HG03064 (cell line): ENCODE results near the gene ORM1.

Source experiments
- ATAC-seq: cut with Tn5 transposase; IDR thresholded peaks from one replicate; pipeline ENCODE4 v1.9.1; 2021; ENCODE audit warnings: low read depth; ENCODE audit not compliant: unreplicated experiment

The ORM1 gene

DNA sequence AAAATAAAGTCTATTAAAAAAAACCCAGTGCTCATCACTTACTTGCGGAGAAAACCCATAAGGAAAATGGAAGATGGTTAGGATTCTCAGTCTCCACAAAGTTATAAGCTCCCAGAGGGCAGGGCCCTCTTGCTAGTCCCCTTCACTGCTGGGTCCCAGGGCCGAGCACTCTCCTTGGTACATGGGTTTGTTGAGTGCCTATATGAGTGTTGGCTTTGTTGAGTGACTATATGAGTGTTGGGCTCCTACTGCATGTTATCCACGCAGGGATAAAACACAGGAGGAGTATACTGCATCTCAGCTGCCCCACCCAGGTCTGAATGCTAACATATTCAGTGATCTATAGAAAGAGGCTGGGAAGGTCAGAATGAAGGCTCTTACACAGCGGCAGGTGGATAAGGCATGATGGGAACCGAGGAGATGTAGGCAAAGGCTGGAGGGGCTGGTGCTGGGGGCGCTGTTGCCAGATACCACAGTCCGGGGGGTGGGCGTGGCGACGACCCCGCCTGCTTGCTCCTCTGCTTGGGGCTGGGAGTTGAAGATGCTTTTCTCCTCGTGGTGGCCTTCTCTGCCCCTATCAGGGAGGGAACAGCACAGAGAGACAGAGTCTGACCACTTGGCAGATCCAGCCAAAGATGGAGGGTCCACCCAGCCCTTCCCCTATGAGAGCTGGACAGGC lies 18.4 kb downstream of the ORM1 start:
- no peak for ATAC-seq

DNA sequence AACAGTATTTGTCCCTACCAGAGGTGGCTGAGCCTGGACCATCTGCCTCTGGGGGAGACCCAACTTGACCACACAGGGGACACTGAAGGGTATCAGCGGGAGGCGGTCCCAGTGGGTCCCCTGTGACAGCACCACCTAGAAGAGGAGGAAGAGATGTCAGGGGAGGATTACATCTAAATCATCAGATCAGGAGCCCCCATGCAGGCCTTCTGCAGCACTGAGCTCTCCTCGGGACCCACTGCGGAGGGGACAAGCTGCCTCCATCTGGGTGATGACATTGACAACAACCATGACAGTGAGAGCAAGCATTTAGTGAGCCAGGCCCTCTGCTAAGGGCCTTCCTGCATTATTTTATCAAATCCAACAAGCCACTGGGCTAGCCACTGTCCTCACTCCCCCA lies 19.1 kb downstream of the ORM1 start:
- no peak for ATAC-seq

DNA sequence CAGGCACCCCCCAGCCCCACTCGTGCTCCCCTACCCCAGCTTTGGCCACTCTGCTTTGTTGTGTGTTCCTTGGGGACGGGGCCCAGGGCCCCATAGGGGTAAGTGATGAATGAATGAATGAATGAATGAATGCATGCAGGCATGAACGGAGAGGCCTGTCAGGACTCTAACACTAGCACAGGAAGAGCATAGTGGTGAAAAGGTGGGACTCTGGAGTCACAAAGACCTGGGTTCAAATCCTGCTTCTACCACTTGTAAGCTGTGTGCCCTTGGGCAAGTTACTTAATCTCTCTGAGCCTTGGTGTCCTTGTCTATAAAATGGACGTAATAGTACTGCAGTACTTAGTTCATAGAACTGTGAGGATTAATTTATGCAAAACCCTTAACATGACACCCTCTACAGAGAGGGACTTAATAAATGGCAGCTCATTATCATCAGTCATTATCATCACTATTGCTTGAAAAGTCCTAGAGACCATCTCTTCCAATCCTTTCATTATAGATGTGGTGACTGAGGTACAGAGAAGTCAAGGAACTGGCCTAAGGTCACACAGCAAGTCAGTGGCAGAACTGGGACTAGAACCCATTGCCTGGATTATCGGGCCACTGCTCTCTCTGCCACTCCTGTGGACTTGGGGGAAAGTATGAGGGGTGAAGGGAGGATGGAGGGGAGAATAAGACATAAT lies 20.0 kb downstream of the ORM1 start:
- ATAC-seq = no peak

DNA sequence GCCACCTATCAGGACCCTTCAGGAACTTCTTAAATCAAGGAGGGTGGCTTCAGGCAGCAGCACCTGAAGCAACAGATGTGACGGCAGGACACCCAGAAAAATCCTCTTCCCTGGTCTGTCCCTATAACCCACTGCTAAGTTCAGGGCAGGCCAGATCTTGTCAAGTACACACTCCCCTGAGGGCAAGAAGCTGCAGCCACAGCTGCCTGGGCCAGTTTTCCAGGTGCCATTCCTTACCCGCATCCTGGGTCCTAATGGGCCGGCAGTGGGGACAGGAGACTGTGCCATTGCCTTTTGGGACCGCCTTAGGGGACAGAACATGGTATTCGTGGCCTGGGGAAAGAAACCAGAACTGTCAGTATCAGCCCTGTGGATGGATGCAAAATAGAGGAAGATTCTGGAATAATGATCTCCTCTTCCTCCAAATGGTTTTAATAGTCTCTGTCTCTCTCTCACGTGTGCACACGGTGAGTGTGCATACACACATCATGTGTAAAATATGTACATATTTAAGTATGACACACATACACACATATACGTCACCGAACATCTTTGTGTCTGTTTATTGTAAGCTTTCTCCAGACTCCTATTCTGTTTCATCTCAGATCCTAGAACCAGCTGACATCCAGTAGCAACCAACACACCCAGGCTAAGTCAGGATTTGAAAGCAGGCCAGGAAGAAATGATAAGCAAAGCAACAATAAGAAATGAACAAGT lies 20.7 kb downstream of the ORM1 start:
- no peak for ATAC-seq

DNA sequence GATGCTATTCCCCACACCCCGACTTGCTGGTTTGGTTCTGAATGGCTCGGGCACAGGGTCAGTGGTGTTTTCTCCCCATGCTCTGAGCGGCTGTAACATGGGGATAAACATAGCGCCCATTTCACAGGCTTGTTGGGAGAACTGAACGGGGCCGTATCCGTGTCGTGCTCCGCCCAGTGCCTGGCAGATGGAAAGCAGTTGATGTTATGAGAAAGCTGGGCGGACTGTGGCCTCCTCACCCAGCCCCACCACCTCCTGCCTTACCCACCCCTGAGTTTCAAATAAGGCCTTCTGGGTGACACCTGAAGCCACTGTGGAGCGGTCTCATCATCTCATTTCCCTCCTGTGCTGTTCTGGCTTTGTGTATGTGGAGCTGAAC lies 21.3 kb downstream of the ORM1 start:
- no peak for ATAC-seq

DNA sequence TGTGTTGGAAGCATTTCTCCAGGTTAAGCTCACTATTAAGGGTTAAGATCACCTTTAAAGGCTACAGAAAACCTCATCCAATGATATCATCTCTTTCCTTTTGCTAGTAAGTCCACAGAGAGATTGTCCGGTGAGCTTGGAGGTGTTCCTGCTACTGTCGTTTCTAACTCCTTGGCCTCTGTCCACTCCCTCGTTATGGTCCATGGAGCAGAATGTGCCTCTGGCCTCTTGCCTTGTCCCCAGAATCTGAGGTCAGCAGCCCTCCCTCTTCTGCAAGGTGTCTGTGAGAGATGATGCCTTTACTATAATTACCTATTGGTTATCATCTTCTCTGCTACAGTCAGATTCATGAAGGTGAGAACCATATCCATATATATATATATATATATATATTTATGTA lies 21.8 kb downstream of the ORM1 start:
- ATAC-seq = no peak

DNA sequence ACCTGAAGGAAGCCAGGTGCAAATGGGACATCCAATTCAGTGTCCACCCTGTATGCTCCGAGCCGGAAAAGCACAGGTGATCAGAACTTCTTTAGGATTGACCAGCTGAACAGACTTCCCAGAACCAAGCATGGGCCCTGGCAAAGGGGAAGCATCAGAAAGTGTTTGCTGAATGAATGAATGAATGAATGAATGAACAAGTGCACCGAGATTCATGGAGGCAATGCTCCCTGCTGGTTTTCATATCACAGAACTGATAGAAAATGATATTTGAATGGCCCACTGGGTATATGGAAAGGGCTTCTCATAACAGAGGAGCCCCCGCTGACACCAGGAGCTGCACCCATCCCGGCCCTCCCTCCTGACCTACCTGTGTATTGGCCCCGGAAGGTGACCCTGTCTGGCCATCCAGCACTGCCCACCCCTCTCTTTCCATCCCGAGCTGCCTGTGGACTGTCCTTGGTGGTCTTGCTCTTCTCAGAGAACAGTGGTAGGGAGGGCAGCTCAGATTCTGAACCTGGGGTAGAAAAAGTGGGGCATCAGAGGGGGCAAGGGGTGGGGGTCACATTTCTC lies 22.7 kb downstream of the ORM1 start:
- ATAC-seq = no peak

DNA sequence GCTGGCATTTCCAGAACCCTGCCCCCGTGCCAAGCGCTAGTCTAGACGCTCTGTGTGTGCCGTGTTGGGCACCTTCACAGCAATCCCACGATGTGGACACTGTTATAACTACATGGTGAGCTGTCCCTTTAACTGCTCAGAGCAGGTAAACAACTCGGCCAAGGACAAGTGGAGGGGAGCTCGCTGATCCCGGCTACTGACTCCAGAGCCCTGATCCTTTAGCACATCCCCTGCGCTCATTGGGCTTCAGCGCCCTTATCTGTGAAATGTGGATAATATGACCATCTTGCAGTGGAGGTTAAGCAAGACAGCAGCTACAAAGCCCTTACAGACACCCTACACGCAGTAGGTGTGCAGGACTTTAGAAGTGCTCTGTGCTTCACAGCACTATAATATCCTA lies 23.2 kb downstream of the ORM1 start:
- no peak for ATAC-seq

DNA sequence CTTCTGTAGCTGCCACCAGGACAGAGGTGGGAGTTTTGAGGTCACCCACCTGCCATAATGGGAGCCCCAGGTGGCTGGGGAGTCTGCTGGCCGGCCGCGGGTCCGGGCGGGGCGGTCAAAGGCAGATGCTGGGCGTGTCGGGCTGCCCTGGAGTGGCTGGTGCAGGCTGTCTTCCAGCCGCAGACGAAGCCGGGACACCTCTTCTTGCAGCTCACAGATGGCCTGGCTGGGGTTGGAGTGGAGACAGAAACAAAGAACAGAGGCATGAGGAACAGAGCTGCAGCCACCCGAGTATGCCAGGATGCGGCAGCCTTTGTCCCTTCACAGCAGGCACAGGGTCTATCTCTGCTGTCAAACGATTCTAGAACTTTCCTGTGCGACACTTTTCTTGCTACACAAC lies 24.8 kb downstream of the ORM1 start:
- no peak for ATAC-seq

DNA sequence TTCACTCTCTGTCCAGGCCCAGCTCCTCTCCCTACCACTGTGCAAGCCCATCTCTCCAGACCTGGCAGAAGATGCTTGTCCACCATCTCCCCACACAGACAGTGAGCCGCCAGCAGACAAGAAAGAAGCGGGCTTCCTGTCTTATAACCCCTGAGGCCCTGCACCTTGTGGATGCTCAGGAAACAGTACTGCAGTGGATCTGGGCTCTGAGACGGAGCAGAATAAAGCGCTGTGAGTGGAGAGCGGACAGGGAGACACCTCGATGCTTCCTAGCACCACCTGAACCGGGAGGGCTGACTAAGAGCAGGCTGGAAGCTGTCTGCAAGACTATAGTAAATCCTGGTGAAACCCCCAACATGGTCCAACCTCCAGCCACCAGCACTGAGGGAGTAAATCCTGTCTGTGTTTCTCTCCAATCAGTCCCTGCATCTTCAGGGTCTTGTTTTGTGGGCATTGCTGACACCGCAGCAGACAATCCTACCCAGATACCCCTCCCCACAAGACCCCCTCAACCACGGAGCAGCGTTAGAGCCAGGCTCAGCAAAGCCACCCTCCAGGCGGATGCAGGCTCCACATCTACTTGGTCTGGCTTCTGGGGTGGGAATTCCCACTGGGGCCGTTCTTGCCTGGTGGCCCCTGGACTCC lies 25.5 kb downstream of the ORM1 start:
- no peak for ATAC-seq

DNA sequence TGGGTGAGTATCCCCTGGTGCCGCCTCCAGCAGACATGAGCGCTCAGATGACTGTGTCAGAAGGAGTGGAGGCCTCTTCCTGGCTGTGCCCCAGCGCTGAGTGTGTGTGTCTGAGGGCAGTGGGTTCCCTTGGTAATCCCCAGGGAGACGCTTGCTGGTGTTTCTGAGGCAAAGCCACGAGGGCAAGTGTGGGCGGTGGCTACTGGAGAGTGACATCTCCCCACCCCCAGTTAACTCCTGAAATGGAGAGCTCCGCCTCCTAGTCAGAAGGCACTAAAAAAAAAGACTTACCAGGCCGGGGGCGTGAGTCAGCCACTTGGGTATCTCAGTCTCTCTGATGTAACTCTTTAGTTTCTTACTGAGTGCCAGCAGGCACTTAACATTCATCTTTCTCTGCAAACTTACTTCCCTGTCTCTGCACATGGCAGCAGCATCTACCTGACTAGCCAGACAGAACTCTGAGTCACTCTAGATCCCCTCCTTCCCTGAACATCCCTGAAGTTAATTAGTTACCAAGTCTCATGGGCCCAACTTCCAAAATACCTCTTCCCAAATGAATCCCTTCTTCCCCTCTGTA lies 26.1 kb downstream of the ORM1 start:
- peak; percentile 90 for ATAC-seq

DNA sequence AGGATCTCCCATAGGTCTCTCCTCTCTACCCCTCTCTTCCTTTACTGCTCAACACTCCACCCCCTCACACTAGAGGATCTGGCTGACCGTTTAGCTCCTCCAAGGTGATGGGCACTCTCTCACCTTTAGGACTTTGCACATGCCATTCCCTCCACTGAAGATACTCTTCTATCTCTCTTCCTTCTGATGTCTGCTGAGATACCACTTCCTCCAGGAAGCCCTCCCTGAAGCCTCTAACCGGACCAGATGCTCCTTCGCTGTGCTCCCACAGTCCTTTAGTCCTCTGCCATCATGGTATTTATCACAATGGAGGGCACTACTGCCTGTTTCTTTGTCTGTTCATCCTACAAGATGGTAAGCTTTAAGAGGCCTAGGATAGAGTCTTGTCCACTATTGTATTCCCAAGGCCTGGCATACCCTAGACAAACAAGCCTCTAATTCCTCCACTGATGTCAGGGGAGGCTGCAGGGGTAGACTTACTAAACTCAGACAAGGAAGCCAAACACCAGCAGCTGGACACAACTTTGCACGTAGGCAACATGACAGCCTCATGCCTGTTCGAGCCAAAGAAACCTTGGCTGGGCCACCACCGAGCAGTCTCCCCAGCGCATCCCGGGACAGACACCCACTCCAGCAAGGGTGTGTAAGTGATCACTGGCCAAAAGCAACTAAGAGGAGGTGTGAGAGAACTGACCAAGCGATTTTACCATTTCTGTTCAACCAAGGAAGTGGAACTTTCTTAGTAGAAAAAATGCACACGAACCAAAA lies 27.0 kb downstream of the ORM1 start:
- no peak for ATAC-seq

DNA sequence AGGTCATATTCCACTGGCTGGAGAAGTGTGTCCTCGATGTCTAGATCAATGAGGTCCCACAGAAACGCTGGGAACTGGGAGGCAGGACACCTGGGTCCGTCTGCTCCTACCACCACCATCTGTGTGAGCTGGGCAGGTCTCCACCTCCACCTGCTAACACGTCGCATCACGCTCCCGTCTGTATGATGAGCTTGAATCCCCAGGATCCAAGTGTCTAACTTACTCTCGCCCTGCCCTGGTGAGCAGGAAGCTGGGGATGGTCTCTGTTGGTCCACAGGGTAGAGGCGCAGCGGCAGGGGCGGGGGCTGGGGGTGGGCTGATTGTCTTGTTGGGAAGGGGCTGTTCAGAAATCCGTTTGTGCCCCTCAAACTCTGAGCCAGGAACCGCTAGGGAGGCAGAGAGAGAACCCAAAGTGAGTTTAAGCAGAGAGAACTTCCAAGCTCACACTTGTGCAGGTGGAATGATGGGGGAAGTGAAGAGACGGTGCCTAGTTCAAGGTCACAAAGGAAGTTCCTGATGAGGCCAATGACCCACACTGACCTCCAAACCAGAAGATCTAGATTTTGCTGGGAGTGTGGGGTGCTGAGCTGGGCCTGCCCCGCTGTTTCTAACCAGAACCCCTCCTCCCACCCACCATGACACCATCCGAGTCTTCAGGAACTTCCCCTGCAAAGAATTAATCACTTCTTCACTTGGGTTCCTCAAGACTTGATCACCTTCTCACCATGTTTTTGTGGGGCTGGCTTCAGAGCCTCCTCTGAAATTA lies 27.9 kb downstream of the ORM1 start:
- ATAC-seq = no peak

DNA sequence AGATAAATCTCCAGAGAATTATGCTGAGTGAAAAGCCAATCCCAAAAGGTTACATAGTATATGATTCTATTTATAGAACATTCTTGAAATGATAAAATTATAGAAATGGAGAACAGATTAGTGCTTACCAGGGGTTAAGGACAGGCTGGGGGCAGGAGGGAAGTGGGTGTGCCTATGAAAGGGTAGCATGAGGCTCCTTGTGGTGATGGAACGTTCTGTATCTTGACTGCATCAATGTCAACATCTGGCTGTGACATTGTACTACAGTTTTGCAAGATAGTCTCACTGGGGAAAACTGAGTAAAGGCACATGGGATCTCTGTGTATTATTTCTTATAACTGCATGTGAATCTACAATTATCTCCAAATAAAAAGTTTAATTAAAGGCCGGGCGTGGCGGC lies 29.0 kb downstream of the ORM1 start:
- no peak for ATAC-seq

DNA sequence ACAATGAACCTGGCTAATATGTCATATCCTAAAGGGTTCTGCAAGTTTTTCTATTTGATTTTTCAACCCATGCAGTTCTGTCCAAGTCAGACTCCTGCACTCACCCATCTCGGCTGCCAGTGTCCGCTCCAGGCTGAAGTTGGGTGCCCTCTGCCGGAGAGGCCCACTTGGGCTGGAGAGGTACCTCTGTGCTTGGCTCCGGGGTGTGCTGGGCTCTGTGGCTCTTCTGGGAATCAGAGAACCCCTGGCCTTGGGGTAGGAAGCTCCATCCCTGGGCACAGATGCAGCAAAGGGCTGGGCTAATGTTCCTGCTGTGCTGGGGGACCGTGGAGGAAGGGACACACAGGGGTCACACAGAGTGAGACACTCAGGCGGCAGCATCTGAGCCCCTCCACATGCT lies 32.9 kb downstream of the ORM1 start:
- no peak for ATAC-seq

DNA sequence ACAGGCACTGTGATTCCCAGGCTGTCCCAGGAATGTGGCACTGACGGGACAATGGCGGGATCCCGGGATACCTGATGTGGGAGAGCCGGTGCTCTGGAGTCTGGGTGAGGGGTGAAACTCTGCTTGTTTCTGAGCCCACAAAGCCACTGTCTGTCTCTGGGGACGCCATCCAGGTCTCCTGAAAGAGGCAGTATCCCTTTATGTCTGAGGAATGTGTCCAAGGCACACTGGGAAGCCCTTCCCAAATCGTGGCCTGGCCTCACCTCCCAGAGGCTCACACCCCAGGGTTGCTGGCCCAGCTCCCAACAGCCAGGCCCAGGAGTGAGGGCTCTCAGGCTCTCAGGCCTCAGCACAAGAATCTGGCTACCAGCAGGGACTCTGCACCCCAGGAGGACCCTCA lies 33.9 kb downstream of the ORM1 start:
- ATAC-seq = no peak

DNA sequence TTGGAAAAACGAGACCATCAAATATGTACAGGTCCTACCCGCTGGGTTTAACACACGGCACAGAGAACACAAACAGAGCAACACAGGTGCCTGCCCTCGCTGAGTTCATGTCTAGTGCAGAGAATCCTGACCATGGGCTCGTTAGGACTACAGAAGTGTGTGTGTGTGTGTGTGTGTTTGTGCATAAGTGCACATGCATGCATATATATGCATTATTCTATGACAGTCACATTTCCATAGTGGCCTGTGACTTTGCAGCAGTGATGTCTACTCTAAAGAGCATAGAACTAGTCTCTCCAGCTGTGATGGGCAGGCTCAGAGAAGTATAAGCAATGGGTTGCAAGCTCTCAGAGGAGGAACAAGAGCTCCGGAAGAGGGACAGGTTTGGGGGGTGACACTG lies 34.5 kb downstream of the ORM1 start:
- ATAC-seq = no peak

DNA sequence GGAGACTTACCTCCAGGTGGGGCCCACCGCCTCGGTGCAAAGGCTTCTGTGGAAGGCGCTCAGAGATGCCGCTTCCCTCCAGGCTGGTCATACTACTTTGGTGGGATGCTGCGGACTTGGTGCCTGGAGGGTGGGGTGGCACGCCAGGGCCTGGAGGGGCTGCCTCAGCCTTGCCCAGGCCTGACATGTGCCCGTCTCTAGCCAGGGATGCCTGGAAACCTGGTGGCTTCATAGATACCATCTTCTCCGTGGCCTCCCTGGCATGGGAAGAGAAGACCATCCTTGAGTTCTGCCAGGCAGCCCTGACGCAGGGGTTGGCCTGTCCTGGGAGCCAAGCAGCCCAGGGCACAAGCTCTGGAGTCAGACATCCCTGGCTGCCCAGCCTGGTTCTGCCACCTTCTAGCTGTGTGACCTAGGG lies 35.0 kb downstream of the ORM1 start:
- no peak for ATAC-seq

DNA sequence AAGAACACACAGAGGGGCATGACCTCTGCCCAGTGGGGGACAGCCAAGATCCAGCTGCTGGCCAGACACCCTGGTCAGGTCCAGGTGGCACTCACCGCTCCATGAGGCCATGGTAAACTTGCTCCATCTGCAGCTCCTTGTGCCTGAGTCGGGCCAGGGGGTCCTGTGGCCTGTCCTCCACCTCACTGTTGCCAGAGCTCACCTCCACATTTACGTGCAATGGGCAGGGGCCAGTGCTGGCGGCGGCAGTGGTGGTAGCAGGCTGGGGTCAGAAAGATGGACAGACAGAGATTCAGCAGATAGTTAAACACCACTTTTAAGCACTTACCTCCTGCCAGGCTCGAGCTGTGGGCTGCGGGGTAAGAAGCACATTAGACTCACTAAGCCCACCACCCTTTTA lies 36.9 kb downstream of the ORM1 start:
- ATAC-seq = no peak
